ENCODE measurements around the gene DNAJB8.

DNAJB8 gene

DNA sequence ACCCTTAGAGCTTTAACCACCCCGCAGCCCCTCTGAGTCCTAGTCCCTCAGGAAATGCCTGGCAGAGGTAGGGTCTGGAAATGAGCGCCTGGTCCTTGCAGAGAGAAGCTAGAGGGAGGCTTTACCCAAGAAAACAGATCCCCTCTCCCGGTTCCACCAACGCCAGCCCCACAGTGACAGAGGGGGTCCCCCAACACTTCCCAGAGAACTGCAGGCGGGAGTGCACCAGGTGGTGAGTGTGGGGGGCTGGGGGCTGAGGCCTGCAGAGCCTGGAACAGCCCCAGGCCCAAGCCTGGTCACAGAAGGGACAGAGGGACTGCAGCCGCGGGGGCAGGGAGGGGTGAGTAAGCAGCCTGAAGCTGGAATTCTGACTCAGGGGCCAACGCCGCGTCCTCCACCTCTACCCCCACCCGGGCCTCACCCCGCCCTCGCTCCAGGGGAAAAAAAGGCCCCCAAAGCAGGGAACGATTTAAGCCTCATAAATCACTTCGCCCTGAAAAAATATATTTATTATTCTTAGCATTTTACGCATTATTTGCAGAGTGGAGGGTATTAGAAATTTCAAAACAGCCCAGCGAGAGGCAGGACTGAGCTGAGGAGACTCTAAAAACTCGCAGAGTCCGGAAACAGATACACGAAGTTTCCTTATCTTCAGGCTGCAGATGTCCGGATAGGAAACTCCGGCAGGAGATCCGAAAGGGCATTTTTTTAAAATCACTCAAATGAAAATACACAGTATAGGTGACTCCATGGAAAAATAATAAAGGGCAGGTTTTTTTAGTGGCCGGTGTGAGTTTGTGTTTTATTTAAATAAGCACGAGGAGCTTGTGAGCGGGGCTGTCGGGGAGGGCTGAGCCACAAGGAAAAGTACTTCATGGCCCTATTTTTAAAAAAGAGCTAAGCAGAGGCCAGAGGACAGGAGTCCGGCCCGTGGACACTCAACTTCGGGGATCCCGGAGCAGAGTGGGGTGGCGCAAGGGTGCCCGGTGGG, 16.3 kb upstream of the DNAJB8 start:
- no peak for DNase-seq

DNA sequence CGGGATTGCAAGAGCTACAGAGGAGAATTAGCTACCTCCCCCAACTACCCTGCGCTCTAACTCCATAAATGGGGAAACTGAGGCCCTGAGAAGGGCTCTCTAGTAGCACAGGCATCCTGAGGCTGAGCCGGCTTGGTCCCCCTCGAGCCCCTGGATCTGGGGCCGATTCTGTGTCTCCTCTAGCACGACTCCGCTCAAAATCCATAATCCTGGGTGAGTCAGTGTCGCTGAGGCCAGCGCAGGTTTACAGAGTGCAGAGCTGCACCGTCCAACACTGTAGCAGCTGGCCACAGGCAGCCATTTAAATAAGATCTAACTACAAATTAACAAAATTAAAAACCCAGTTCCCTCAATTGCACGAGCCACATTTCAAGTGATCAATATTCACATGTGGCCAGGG, 15.5 kb upstream of the DNAJB8 start:
- no peak for DNase-seq

DNA sequence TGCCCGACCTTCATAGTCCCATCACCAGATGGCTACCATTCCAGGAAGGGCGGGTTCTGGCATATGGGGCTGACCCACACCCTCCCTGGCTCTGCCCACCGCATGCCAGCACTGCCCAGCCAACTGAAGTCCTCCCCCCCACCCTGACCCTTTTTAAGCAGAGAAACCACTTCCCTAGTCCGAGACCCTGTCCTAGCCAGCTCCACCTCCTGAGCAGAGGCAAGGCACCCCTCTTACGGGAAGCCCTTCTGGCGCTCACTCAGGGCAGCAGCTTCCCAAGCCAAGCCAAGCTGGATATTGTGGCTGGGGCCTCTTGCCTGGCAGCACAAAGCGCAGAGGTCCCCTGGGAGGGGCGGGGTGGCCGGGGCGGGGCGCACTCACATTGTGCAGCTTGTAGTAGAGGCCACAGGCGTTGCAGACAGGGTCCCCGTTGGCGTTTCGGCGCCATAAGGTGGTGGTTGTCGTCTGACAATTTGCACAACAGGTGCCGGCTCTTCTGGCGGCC, 14.8 kb upstream of the DNAJB8 start:
- no peak for DNase-seq

DNA sequence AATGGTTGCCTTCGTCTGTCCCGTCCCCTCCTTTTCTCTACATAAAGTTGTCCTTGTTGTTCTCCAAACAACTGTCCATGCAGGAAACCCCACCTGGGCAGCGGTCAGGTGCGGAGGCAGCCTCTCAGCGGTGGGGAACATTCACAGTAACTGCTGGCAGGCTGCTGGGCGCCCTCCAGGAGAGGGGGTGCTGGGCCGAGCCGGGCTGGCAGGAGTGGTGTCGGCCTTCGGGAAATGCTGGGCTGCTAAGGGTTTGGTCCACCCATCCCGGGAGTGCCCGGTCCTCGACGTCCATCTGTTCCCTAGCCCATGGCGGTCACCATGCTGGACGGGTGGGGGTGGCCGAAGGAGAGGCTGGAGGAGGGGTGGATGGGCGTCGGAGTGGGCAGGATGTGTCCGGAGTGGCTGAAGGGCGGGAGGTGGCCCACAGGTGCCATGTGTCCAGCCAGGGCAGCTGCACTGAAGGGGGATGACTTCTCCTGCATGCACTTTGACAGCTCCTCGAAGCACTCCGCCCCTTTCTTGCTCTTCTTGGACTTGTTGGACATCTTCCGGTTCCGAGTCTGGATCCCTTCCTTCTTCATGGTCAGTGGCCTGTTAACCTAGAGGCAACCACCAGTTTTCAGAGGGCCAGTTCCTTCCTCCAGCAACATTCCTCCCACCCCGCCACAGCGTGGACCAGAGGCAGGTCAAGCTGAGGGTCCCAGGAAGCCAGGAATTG, 14.2 kb upstream of the DNAJB8 start:
- DNase-seq, result no peak

DNA sequence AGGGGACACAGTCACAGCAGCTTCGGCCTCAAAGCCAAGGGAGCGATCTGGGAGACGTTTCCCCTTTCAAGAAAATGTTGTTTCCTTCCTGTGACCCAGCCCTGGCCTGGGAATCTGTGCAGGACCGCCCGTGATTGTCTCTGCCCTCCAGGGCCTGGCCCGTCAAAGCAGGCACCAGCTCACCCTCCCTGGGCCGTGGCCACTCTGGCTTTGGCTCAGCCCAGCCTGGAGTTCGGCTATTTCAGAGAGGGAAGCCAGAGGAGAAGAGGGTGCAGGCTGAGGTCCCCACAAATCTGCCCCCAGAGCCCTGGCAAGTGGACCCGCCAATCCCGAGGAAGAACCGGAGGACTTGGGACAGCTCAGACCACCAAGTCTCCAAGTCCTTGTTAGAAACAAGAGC, 13.6 kb upstream of the DNAJB8 start:
- no peak for DNase-seq

DNA sequence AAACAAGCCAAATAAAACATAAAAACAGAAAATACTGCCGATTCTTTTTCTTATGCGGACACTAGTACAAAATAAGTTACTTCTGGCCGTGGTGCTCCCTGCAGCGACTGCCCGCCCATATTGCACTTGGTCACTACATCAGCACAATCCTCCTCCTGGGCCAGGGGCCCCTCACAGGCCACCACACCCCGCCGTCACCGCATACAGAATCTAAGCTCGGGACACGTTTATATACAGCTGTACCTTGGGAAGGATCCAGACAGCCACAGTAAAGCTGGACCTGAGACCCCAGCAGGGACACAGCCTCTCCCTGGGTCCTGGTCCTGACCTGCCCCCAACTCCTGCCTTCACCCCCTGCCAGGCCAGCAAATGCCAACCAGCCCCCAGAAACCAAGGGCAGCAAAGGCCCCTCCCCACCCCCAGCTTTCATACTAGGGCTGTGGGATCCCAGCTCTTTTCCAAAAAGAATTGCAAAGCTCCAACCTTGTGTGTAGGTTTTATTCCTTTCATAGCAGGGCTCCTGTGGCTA, 12.9 kb upstream of the DNAJB8 start:
- DNase-seq, result no peak

DNA sequence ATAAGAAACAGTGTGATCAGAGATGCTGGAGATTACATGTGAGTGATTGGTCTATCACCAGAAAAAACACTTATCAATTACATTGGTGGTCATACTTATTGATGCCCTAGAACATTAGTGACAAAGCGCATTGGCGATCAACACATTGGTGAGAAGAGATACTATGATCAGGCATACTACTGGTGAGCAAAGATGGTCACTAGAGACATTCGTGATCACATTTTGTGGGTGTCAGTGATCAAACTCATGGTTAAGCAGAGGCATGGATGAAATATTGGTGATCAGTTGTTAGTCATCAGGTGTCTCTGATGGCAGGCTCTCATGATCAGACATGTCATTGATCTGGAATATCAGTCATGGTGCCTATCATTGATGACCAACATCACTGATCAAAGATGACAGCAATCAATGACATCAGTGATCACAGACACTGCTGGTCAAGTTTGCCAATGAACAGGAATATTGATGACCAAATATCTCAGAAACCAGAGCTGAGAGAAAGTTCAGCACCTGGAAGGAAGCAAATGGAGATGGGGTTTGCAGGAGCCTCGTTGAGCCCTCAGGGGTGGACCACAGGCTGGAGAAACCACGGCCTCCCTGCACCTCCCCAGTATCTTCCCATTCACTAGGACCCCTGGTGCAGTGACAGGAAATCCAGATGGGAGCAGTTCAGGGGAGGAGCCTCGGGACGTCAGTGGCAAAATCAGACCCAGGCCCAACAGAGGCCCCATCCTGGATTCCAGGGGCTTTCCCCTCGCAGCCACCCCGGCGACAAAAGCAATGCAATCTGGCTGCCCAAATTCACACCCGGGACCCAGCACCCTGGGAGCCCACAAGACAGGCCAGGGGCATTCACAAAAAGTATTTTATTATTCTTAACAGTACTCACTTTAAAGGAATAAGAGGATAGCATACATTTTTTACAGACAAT, 12.2 kb upstream of the DNAJB8 start:
- no peak for DNase-seq

DNA sequence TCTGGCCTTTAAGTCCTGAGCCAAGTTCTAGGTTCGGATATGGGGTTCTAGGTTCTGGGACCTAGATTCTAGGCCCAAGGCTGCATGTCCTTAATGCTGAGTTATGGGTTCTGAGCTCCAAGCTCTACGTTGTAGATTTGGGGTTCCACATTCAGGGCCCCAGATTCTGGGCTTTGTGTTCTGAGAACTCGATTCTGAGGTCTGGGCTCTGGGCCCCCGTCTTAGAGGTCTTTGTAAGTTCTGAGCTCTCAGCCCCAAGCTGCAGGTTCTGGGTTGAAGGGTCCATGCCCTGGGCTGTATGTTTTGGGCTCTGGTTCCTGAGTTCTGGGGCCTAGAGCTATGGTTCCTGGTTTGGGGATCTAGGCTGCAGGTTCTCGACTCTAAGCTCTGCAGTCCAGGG, 10.0 kb upstream of the DNAJB8 start:
- DNase-seq, result no peak

DNA sequence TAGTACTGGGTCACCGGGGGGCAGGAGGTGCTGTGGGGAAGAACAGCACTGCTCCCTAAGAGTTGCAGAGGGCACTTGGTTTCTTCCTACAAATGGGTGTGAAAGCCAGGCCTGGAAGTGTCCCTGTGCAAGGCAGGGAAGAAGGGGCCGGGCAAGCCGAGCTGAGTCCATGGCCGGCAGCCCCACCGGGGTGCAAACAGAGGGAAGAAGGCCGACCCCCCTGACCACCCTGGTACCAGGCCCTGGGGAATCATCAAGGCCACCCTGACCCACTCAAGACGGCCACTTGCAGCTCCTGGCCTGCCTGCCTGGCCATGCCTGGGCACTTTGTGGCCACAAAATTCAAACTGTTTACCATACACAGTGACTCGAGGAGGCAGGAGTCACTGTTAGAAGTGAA, 8.7 kb upstream of the DNAJB8 start:
- DNase-seq, result no peak

DNA sequence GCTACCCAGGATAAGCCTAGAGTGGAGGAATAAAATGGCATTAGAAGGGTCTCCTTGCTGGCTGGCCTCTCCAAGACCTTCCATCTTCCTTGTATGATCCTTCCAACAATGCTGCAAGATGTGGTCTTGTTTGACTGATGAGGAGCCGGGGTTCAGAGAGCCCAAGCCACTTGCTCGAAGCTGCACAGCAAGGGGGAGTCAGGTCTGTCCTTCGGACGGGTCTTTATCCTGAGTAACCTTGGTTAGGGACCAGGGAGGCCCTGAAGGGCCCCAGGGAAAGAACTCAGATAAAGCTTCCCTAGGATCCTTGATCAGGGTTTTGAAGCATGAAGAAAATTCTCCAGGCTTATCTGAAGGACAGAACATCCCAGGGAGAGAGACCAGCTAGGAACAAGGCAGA, 7.0 kb upstream of the DNAJB8 start:
- DNase-seq, result no peak

DNA sequence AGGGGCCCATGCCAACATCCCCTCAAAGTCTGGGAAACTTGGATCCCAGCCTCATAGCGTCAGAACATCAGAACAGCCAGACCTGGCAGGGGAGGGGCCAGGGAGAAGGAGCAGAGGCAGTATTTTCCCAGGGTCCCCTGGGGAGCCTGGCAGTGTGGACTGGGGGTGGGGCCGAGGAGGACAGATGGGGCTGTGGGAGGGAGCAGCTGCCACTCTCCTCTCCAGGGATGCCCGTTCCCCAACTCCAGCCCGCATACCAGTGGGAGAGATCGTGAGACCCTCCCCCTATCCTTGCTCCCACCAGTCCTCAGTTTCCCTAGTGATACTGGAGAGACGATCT, 6.5 kb upstream of the DNAJB8 start:
- DNase-seq, result no peak

DNA sequence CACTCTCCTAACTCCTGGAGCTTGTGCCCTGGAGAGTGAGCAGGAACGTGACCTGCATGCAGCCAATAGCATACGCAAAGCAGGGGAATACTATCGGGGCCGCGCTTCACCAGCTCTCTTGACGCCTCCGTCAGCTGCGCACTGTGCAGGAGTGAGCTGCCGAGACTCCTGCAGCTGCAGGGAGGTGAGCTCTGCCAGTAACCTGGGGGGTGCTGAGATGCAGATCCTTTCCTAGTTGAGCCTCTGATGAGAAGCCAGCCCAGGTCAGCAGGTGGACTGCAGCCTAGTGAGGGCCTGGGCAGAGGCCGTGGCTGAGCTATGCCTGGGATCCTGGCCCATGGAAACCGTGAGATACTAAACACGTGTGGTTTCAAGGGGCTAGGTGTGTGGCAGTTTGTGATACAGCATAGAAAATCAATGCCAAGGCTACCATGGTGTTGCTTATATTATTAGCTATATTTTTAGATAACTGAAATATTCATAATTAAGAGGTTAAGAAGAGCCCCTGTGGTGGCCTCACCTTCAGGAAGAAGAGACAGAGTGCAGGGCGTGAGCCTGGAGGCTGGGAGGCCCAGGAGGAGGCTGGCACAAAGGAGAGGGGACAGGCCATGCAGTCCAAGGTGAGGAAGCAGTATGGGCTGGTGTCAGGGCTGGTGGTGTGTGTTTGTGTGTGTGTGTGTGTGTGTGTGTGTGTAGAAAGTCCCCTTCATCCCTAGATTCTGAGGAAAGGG, 5.9 kb upstream of the DNAJB8 start:
- no peak for DNase-seq

DNA sequence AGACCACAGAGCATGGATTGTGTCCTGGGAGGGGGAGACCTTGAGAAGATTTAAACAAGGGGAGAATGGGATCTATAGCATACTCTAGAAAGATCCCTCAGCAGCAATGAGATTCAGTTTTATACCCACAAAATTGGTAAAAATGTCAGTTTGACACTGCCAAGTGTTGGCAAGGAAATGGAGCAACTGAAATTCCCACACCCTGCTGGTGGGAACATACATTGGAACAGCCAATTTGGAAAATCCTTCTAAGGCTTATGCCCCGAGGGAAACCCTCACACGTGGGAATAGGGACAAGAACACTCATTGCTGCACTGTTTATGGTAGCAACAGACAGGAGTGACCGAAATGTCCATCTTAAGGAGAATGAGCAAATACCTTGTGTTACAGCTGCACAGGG, 5.0 kb upstream of the DNAJB8 start:
- DNase-seq, result no peak

DNA sequence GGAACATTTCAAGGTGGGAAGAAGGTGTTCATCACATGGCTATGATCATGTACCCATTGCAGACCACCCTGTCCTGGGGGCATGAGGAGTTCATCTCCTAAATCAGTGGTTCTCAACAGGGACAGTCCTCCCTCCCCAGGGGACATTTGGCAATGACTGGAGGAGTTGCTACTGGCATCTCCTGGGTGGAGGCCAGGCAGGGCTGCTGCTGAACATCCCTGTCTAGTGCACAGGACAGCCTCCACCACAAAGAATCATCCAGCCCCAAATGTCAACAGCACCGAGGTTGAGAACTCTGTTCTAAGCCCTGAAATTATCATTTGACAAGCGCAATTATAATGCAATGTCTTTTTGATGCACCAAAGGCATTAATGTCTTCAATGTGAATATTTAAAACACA, 4.4 kb upstream of the DNAJB8 start:
- DNase-seq, result no peak

DNA sequence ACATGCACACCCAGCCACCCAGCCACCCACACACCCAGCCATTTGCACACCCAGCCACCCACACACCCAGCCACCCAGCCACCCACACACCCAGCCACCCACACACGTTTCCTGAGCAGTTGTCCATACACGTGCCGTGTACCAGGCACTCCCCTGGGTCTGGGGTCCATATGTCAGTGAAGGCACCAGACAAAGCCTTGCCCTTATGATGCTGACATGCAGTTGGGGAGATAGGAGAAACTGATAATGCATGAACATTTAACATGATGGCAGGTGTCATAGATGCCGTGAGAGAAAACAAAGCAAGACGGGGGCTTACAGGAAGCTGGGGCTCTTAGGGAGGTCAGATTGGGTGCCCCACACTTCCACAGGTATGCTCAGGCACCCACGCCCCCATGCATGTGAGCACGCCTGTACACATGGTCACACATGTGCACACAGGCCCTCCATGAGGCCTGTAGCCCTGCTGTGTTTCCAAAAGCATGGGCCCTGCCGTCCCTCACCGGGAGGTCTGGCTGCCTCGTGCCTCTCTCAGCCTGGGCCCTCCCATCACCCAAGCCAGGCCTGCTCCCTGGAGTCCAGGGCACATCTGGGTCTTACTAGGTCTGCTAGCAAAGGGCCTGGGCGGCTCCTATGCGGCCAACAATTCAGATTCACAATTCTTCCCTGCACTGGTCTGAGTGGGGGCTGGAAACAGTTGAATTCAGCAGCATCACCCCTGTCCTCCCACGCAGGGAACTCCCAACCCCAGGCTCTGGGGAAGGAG, 3.6 kb upstream of the DNAJB8 start:
- DNase-seq, result no peak

DNA sequence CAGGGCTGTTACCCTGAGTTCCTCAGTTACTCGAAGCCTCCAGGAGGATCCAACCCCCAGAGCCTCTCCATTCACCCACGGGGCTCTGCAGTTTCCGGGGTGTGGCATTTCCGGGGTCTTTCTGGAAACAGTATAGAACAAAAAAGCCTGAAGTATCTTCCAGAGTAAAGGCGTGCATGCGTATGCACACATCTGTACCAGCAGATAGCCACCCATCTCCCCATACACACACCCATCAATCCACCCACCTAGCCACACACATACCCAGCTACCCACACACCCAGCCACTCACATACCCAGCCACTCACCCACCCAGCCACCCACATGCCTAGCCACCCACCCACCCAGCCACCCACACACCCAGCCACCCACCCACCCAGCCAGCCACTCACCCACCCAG, 2.9 kb upstream of the DNAJB8 start:
- no peak for DNase-seq

DNA sequence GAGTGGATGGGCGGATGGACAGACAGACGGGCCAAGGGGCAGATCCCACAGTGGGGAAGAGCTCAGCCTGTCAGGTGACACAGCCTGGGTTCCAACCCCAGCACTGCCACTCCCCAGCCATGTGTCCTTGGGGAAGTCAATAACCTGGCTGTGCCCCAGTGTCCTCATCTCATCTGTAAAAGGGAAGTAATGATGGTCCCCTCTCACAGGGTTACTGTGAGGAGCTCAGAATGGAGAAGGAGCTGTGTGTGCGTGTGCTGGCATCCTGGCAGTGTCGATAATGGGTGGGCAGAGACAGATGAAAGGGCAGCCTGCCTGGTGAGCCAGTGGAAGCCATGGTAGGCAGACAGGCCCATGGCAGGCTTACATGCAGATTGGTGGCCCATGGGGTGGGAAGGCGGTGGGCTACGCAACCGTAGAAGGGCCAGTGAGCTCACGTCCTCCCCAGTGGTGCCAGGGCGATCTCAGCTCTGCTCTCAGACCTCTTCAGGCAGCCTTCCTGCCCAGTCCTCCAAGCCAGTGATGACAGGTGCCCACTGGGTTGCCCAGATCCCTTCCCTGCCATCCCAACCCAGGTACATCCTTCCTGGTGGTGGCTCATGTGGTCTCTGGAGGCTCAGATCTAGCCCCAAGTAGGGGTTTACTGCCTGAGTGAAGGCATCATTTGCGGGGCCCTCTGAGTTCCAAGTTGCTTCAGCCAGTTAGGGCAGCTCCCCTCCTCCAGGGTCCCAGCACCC, 2.3 kb upstream of the DNAJB8 start:
- DNase-seq, result no peak

DNA sequence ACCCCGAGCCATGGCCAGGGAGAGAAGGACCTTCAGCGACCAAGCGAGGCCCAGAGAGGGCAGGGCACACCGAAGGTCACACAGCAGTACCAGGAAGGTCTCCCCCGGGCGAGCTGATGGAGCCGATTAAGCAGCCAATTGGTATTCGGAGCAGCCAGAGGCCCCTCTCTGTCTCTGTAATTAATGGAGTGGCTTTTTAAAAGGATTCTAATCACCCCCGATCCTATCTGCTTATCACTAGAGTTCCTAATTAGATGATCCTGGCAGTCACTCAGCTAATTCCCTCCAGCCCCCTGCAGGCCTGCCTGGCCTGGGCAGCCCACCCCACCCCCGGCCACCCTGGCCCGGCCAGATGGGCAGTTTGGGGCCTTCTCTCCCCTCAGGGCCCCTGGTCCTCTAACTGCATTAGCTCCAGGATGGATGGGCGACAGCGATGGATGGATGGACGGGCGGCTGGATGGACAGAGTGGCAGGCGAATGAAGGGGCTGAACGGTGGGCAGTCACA, 1.6 kb upstream of the DNAJB8 start:
- no peak for DNase-seq

DNA sequence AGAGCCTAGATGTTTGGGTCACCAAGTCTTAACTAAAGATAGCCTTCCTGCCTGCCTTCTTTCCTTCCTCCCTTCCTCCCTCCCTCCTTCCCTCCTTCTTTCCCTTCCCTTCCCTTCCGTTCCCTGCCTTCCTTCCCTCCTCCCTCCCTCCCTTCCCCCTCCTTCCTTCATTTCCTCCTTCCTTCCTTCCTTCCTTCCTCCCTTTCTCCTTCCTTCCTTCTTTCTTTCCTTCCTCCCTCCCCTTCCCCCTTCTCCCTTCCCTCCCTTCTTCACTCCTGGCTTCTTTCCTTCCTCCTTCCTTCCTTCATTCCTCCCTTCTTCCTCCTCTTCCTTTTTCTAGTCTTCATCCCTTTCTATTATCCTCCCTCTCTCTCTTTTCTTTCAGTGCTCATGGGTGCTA, 2.0 kb downstream of the DNAJB8 start:
- DNase-seq, result no peak

DNA sequence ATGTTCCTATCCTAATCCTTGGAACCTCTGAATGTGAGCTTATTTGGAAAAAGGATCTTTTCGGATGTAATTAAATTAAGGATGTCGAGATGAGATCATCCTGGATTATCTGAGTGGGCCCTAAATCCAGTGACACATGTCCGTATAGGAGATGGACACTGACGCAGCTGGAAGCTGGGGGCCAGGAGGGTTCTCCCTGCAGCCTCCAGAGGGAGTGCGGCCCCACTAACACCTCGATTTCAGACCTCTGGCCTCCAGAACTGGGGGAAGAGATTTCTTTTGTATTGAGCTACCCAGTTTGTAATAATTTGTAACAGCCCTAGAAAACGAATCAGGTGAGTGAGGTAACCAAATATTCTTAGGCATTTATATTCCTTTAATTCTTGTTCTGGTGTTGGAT, 2.5 kb downstream of the DNAJB8 start:
- no peak for DNase-seq

Data from activated naive CD4-positive, alpha-beta T cell treated with Interleukin-2 at 50 U/mL for 16 hours (primary cell).